ENCODE results near the gene AUTS2.

AUTS2 gene

GRCh38 chr7:69800495-69800894, 202.2 kb downstream of the AUTS2 start:
- DNase-seq, result no peak

GRCh38 chr7:69801729-69802682, 203.7 kb downstream of the AUTS2 start:
- DNase-seq, result no peak

- no peak for DNase-seq
These were observed 205.6 kb downstream of the AUTS2 start for GRCh38 chr7:69803699-69804516.

GRCh38 chr7:69804962-69805361, 206.7 kb downstream of the AUTS2 start:
- DNase-seq, result no peak

GRCh38 chr7:69808391-69808790, 210.1 kb downstream of the AUTS2 start:
- DNase-seq, result no peak

GRCh38 chr7:69811476-69812308, 213.4 kb downstream of the AUTS2 start:
- no peak for DNase-seq

- DNase-seq, result no peak
These were observed 214.5 kb downstream of the AUTS2 start for GRCh38 chr7:69812756-69813155.

GRCh38 chr7:69813637-69814240, 215.5 kb downstream of the AUTS2 start:
- DNase-seq, result no peak

- no peak for DNase-seq
These were observed 216.2 kb downstream of the AUTS2 start for GRCh38 chr7:69814421-69814962.

- DNase-seq, result no peak
These were observed 218.2 kb downstream of the AUTS2 start for GRCh38 chr7:69816501-69816900.

GRCh38 chr7:69817121-69817520, 218.8 kb downstream of the AUTS2 start:
- no peak for DNase-seq

GRCh38 chr7:69817841-69818635, 219.8 kb downstream of the AUTS2 start:
- DNase-seq, result no peak

GRCh38 chr7:69818636-69819332, 220.5 kb downstream of the AUTS2 start:
- DNase-seq, result no peak

GRCh38 chr7:69819333-69819705, 221.0 kb downstream of the AUTS2 start:
- DNase-seq, result no peak

- no peak for DNase-seq
These were observed 222.4 kb downstream of the AUTS2 start for GRCh38 chr7:69820479-69821192.

- DNase-seq, result no peak
These were observed 224.1 kb downstream of the AUTS2 start for GRCh38 chr7:69822386-69822785.

GRCh38 chr7:69823151-69823744, 225.0 kb downstream of the AUTS2 start:
- DNase-seq, result no peak

- DNase-seq, result peak; percentile 65
These were observed 227.1 kb downstream of the AUTS2 start for GRCh38 chr7:69825113-69825972.

- no peak for DNase-seq
These were observed 228.0 kb downstream of the AUTS2 start for GRCh38 chr7:69826283-69826682.
